ENCODE results near the gene BBIP1. TPM values are rescaled to one million over a fixed set of nuclear protein-coding genes. Genes with fewer than 3 reads are reported as not detected.
A peak's percentile ranks its signal among the peaks of the same experiment; 100 is the strongest.

Gene BBIP1
- total RNA-seq, 4 donors from 2014 or later, result 27.1 to 40.2 (median 28.7) TPM

GRCh38 chr10:110957606-110958005, 38.6 kb upstream of the BBIP1 start:
- Histone ChIP-seq H3K27me3 (no peaks in the 10 kb centered on the region), H3K36me3 (peaks cover 0 to under 1% of the 10 kb centered on the region in 2 donors), H3K27ac (no peak overlapping the region), H3K4me3 (no peak overlapping the region), H3K4me1 (peaks cover 8 to 48% (median 10%) of the 10 kb centered on the region in 3 donors), H3K9me3 (no peaks in the 10 kb centered on the region)
- 50 to 67% methylated on average over 1 of the region's 1 CpG for WGBS, 2 donors (ENCODE audit: low coverage in 1 of 2)
- no peak for ATAC-seq
- no peak for TF ChIP-seq CTCF (IDR thresholded peaks at IDR 0.05)
- no peak for TF ChIP-seq EP300 (IDR thresholded peaks at IDR 0.05)
- TF ChIP-seq POLR2AphosphoS5 (IDR thresholded peaks at IDR 0.05), result no peak
- no peak for TF ChIP-seq POLR2A (IDR thresholded peaks at IDR 0.05)

- H3K27me3 ChIP-seq, result no peaks in the 10 kb centered on the region
- H3K4me3 ChIP-seq, result no peak overlapping the region
- peaks cover 0 to 6% (median 0%) of the 10 kb centered on the region in 3 donors for H3K4me1 ChIP-seq
- no peak for TF ChIP-seq CTCF (IDR thresholded peaks at IDR 0.05)
- no peak for TF ChIP-seq POLR2AphosphoS5 (IDR thresholded peaks at IDR 0.05)
- TF ChIP-seq EP300 (IDR thresholded peaks at IDR 0.05), result no peak
- no peak for TF ChIP-seq POLR2A (IDR thresholded peaks at IDR 0.05)
- H3K27ac ChIP-seq, result no peak overlapping the region
- WGBS, 2 donors (ENCODE audit: low coverage in 1 of 2), result 92 to 95% methylated on average over 4 of the region's 4 CpGs
- no peak for ATAC-seq
- peaks cover 0 to 7% of the 10 kb centered on the region in 2 donors for H3K36me3 ChIP-seq
- no peaks in the 10 kb centered on the region for H3K9me3 ChIP-seq
Observed at GRCh38 chr10:110951381-110951780, 32.4 kb upstream of the BBIP1 start.

GRCh38 chr10:110947061-110947595, 28.1 kb upstream of the BBIP1 start:
- H3K27ac ChIP-seq, result no peak overlapping the region
- no peaks in the 10 kb centered on the region for H3K9me3 ChIP-seq
- H3K4me3 ChIP-seq, result no peak overlapping the region
- H3K36me3 ChIP-seq, result peaks cover 2 to 8% of the 10 kb centered on the region in 2 donors
- 43 to 85% methylated on average over 2 of the region's 4 CpGs for whole genome bisulfite sequencing, 2 donors (ENCODE audit: low coverage in 1 of 2)
- no peaks in the 10 kb centered on the region for H3K27me3 ChIP-seq
- H3K4me1 ChIP-seq, result peaks cover 0 to 22% (median 5%) of the 10 kb centered on the region in 3 donors
- TF ChIP-seq CTCF (IDR thresholded peaks at IDR 0.05), result no peak
- no peak for TF ChIP-seq EP300 (IDR thresholded peaks at IDR 0.05)
- TF ChIP-seq POLR2A (IDR thresholded peaks at IDR 0.05), result no peak
- TF ChIP-seq POLR2AphosphoS5 (IDR thresholded peaks at IDR 0.05), result no peak
- no peak for ATAC-seq

- Histone ChIP-seq H3K9me3 (no peaks in the 10 kb centered on the region), H3K27me3 (no peaks in the 10 kb centered on the region), H3K4me1 (peaks cover 0 to 22% (median 5%) of the 10 kb centered on the region in 3 donors), H3K27ac (no peak overlapping the region), H3K36me3 (peaks cover 2 to 9% of the 10 kb centered on the region in 2 donors), H3K4me3 (no peak overlapping the region)
- TF ChIP-seq POLR2AphosphoS5 (IDR thresholded peaks at IDR 0.05), result no peak
- TF ChIP-seq EP300 (IDR thresholded peaks at IDR 0.05), result no peak
- no peak for TF ChIP-seq POLR2A (IDR thresholded peaks at IDR 0.05)
- TF ChIP-seq CTCF (IDR thresholded peaks at IDR 0.05), result no peak
- 67 to 88% methylated on average over 1 of the region's 1 CpG for WGBS, 2 donors (ENCODE audit: low coverage in 1 of 2)
- no peak for ATAC-seq
Observed at GRCh38 chr10:110946496-110946895, 27.5 kb upstream of the BBIP1 start.

- no peak overlapping the region for H3K4me3 ChIP-seq
- peaks cover 2 to 11% of the 10 kb centered on the region in 2 donors for H3K36me3 ChIP-seq
- ATAC-seq, result peak; percentile 41
- no peaks in the 10 kb centered on the region for H3K9me3 ChIP-seq
- TF ChIP-seq CTCF (IDR thresholded peaks at IDR 0.05), result no peak
- peak; percentile 36 for TF ChIP-seq POLR2AphosphoS5 (IDR thresholded peaks at IDR 0.05)
- no peak for TF ChIP-seq EP300 (IDR thresholded peaks at IDR 0.05)
- H3K27ac ChIP-seq, result no peak overlapping the region
- WGBS, 2 donors (ENCODE audit: low coverage in 1 of 2), result 58 to 72% methylated on average over 5 of the region's 5 CpGs
- no peaks in the 10 kb centered on the region for H3K27me3 ChIP-seq
- H3K4me1 ChIP-seq, result peaks cover 0 to 22% (median 5%) of the 10 kb centered on the region in 3 donors
Observed at GRCh38 chr10:110944792-110945396, 25.9 kb upstream of the BBIP1 start.
